ENCODE measurements around the gene ULBP1. TPM values are rescaled to one million over a fixed set of nuclear protein-coding genes. Genes with fewer than 3 reads are reported as not detected.
"Not testable (repeated sequence)": the region's sequence is repeated elsewhere in the genome, so short reads cannot be mapped to it uniquely, and the experiment has no call there.

ULBP1 gene
- total RNA-seq, 1 experiment from 2014 or later: not detected

- Mint-ChIP-seq H3K27me3 (ENCODE audit: insufficient read depth, unreplicated experiment) (peaks cover 87% of the 10 kb centered on the region), H3K36me3 (ENCODE audit: insufficient read depth, unreplicated experiment) (no peaks in the 10 kb centered on the region), H3K27ac (ENCODE audit: low read depth, unreplicated experiment) (no peak overlapping the region), H3K9me3 (ENCODE audit: unreplicated experiment) (peaks cover 10% of the 10 kb centered on the region), H3K4me1 (ENCODE audit: insufficient read depth, unreplicated experiment) (no peaks in the 10 kb centered on the region), H3K4me3 (ENCODE audit: unreplicated experiment) (no peak overlapping the region)
- POLR2A ChIA-PET: no interaction called here
- CTCF ChIA-PET: interaction anchor here (0.6 kb wide), 1 partner anchor 80 kb away, joined by 3 read pairs; no protein-coding TSS in a partner anchor
- BruUV-seq (replicated peaks): no TSS peak
- DNase-seq (ENCODE audit: unreplicated experiment): no peak
- intact Hi-C loops (cut with micrococcal nuclease): no loop called here
- TF ChIP-seq CTCF (IDR thresholded peaks at IDR 0.05; ENCODE audit: unreplicated experiment): no peak
Observed at GRCh38 chr6:149990661-149991471, 27.1 kb downstream of the ULBP1 start.

- CTCF ChIA-PET: interaction anchor here (0.6 kb wide), 1 partner anchor 79 kb away, joined by 3 read pairs; no protein-coding TSS in a partner anchor
Observed at GRCh38 chr6:149991472-149991795, 27.7 kb downstream of the ULBP1 start.

GRCh38 chr6:149991838-149992237, 28.1 kb downstream of the ULBP1 start:
- CTCF ChIA-PET: no interaction called here
- peaks cover 77% of the 10 kb centered on the region for H3K27me3 Mint-ChIP-seq (ENCODE audit: insufficient read depth, unreplicated experiment)

More at GRCh38 chr6:149991472-149991795, 27.7 kb downstream of the ULBP1 start:
- peaks cover 10% of the 10 kb centered on the region for H3K9me3 Mint-ChIP-seq (ENCODE audit: unreplicated experiment)
- H3K36me3 Mint-ChIP-seq (ENCODE audit: insufficient read depth, unreplicated experiment); DNase-seq (ENCODE audit: unreplicated experiment); BruUV-seq (replicated peaks); intact Hi-C loops (cut with micrococcal nuclease); H3K4me3 Mint-ChIP-seq (ENCODE audit: unreplicated experiment); H3K27ac Mint-ChIP-seq (ENCODE audit: low read depth, unreplicated experiment); H3K4me1 Mint-ChIP-seq (ENCODE audit: insufficient read depth, unreplicated experiment): not testable (repeated sequence)
- POLR2A ChIA-PET: interaction anchor here (0.7 kb wide), 1 partner anchor 8 kb away, joined by 3 read pairs; no protein-coding TSS in a partner anchor
- H3K27me3 Mint-ChIP-seq (ENCODE audit: insufficient read depth, unreplicated experiment): peaks cover 81% of the 10 kb centered on the region

GRCh38 chr6:149995235-149995750, 31.6 kb downstream of the ULBP1 start:
- DNase-seq (ENCODE audit: unreplicated experiment): no peak
- no peak overlapping the region for H3K27ac Mint-ChIP-seq (ENCODE audit: low read depth, unreplicated experiment)
- intact Hi-C loops (cut with micrococcal nuclease): no loop called here
- no peak for TF ChIP-seq CTCF (IDR thresholded peaks at IDR 0.05; ENCODE audit: unreplicated experiment)
- H3K27me3 Mint-ChIP-seq (ENCODE audit: insufficient read depth, unreplicated experiment): peaks cover 43% of the 10 kb centered on the region
- H3K4me1 Mint-ChIP-seq (ENCODE audit: insufficient read depth, unreplicated experiment): no peaks in the 10 kb centered on the region
- H3K4me3 Mint-ChIP-seq (ENCODE audit: unreplicated experiment): no peak overlapping the region
- H3K9me3 Mint-ChIP-seq (ENCODE audit: unreplicated experiment): no peaks in the 10 kb centered on the region
- POLR2A ChIA-PET: no interaction called here
- no peaks in the 10 kb centered on the region for H3K36me3 Mint-ChIP-seq (ENCODE audit: insufficient read depth, unreplicated experiment)
- BruUV-seq (replicated peaks): no TSS peak
- CTCF ChIA-PET: interaction anchor here (1.1 kb wide), 1 partner anchor 16 kb away, joined by 3 read pairs; no protein-coding TSS in a partner anchor

More at GRCh38 chr6:149991838-149992237, 28.1 kb downstream of the ULBP1 start:
- Mint-ChIP-seq H3K27ac (ENCODE audit: low read depth, unreplicated experiment) (no peak overlapping the region), H3K9me3 (ENCODE audit: unreplicated experiment) (peaks cover 10% of the 10 kb centered on the region), H3K36me3 (ENCODE audit: insufficient read depth, unreplicated experiment) (no peaks in the 10 kb centered on the region), H3K4me1 (ENCODE audit: insufficient read depth, unreplicated experiment) (no peaks in the 10 kb centered on the region), H3K4me3 (ENCODE audit: unreplicated experiment) (no peak overlapping the region)
- DNase-seq (ENCODE audit: unreplicated experiment): no peak
- POLR2A ChIA-PET: interaction anchor here (0.7 kb wide), 1 partner anchor 8 kb away, joined by 3 read pairs; no protein-coding TSS in a partner anchor
- TF ChIP-seq CTCF (IDR thresholded peaks at IDR 0.05; ENCODE audit: unreplicated experiment): no peak
- intact Hi-C loops (cut with micrococcal nuclease): no loop called here
- BruUV-seq (replicated peaks): no TSS peak

All from MCF 10A (cell line).